ENCODE results near the gene DCUN1D2.
"Not testable (repeated sequence)": the region's sequence is repeated elsewhere in the genome, so short reads cannot be mapped to it uniquely, and the experiment has no call there.

The DCUN1D2 gene

GRCh38 chr13:113445791-113446487, 44.6 kb downstream of the DCUN1D2 start:
- DNase-seq (ENCODE audit: low read depth): no peak

GRCh38 chr13:113443991-113444390, 46.5 kb downstream of the DCUN1D2 start:
- DNase-seq (ENCODE audit: low read depth): no peak

GRCh38 chr13:113442985-113443362, 47.5 kb downstream of the DCUN1D2 start:
- no peak for DNase-seq (ENCODE audit: low read depth)

GRCh38 chr13:113442354-113442984, 48.0 kb downstream of the DCUN1D2 start:
- DNase-seq (ENCODE audit: low read depth): no peak

- no peak for DNase-seq (ENCODE audit: low read depth)
Measured at GRCh38 chr13:113441661-113442060, 48.9 kb downstream of the DCUN1D2 start.

- DNase-seq (ENCODE audit: low read depth): no peak
Measured at GRCh38 chr13:113437408-113438010, 53.0 kb downstream of the DCUN1D2 start.

GRCh38 chr13:113436866-113437265, 53.6 kb downstream of the DCUN1D2 start:
- DNase-seq (ENCODE audit: low read depth): not testable (repeated sequence)

GRCh38 chr13:113435907-113436306, 54.6 kb downstream of the DCUN1D2 start:
- DNase-seq (ENCODE audit: low read depth): not testable (repeated sequence)

- no peak for DNase-seq (ENCODE audit: low read depth)
Measured at GRCh38 chr13:113433391-113433916, 57.1 kb downstream of the DCUN1D2 start.

GRCh38 chr13:113432506-113433270, 57.8 kb downstream of the DCUN1D2 start:
- DNase-seq (ENCODE audit: low read depth): no peak

- no peak for DNase-seq (ENCODE audit: low read depth)
Measured at GRCh38 chr13:113431171-113431570, 59.3 kb downstream of the DCUN1D2 start.

- no peak for DNase-seq (ENCODE audit: low read depth)
Measured at GRCh38 chr13:113430378-113431110, 60.0 kb downstream of the DCUN1D2 start.

GRCh38 chr13:113429608-113429985, 60.9 kb downstream of the DCUN1D2 start:
- DNase-seq (ENCODE audit: low read depth): no peak

GRCh38 chr13:113428871-113429607, 61.5 kb downstream of the DCUN1D2 start:
- DNase-seq (ENCODE audit: low read depth): no peak

- DNase-seq (ENCODE audit: low read depth): no peak
Measured at GRCh38 chr13:113428469-113428865, 62.0 kb downstream of the DCUN1D2 start.

- DNase-seq (ENCODE audit: low read depth): peak; percentile 10
Measured at GRCh38 chr13:113427562-113428468, 62.7 kb downstream of the DCUN1D2 start.

GRCh38 chr13:113426591-113426986, 63.9 kb downstream of the DCUN1D2 start:
- no peak for DNase-seq (ENCODE audit: low read depth)

GRCh38 chr13:113425941-113426590, 64.4 kb downstream of the DCUN1D2 start:
- DNase-seq (ENCODE audit: low read depth): no peak

GRCh38 chr13:113423520-113424163, 66.9 kb downstream of the DCUN1D2 start:
- no peak for DNase-seq (ENCODE audit: low read depth)

Data from GM04504 (cell line).